ENCODE results near the gene DPYSL3.

DPYSL3 gene

DNA sequence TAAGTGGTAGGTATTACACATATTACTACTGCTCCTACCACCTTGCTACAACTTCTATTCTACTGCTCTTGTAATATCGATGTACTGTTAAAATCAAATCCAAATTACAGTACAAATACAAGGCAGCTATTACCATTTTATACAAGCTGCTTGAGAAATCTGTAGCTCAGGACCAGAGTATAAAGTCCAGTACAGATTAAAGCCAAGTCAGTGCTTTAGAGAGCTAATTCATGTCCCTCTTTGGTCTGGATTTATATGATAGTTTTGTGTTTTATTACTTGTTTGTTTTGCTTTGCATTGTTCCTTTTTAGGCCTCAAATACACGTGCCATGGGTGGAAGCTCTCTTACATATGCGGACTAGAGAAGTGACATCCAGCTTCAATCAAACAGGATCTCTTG is 75.8 kb downstream of the DPYSL3 start:
- no peak for DNase-seq

DNA sequence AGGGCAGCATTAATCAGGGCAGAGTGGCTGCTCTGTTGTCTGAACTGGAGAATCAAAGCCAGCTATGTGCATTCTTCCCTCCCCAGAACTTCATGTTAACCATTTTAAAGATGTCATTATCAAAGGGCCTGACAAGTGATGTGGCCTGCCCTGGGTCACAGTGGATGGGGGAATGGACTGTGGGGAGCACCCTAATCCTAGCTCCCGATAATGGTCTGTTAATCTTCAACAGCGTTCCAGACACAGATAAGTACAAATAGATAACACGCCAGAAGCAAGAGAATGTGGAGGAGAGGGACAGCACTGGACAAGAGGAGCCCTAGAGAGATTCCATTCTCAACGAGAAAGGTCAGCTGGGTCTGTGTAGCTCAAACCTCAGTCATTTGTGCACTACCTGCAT is 77.5 kb downstream of the DPYSL3 start:
- no peak for DNase-seq

GRCh38 chr5:147431586-147431985 is 78.3 kb downstream of the DPYSL3 start:
- no peak for DNase-seq

- no peak for DNase-seq
These were observed 79.2 kb downstream of the DPYSL3 start for GRCh38 chr5:147430628-147431027.

DNA sequence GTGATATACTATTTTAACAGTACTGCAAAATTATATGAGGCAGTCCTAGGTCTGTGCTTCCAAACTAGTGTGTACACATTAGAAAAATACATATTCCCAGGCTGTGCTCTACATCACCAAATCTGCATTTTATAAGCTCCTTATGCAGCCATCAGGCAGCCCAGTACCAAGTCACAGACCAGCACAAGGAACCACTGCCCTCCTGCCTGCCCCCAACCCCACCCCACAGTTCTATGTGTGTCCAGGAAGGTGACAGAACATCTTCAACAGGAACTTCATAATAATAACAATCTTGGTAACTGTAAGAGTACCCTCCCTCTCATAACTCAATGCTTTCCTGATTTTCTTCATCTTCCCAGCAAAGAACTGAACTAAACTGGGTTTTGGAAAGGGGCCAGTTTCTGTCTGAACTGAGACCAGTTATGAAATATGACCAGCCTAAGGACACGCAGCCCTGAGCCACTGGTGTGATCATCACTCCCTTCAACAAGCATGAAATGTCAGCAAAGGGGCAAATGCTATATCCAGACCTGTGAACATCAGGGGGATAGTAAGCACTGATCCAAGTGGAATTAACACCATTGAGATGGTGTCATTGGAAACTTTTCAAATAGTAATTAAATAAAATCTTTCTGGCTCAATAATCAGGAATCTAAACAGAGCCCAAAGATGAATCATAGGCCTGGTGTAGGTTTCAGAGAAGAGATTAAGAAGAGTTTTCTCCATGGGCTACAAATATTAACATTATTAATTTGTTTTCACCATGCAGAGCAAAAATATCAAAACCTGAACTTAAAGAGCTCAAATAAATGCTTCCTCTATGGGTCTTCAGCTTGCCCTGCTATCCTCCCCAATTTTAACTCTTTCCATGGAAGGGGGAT is 82.1 kb downstream of the DPYSL3 start:
- no peak for DNase-seq

GRCh38 chr5:147426640-147427327 is 83.1 kb downstream of the DPYSL3 start:
- no peak for DNase-seq

GRCh38 chr5:147418613-147419012 is 91.3 kb downstream of the DPYSL3 start:
- no peak for DNase-seq

- no peak for DNase-seq
These were observed 92.6 kb downstream of the DPYSL3 start for GRCh38 chr5:147417135-147417813.

GRCh38 chr5:147415651-147416050 is 94.2 kb downstream of the DPYSL3 start:
- no peak for DNase-seq

DNA sequence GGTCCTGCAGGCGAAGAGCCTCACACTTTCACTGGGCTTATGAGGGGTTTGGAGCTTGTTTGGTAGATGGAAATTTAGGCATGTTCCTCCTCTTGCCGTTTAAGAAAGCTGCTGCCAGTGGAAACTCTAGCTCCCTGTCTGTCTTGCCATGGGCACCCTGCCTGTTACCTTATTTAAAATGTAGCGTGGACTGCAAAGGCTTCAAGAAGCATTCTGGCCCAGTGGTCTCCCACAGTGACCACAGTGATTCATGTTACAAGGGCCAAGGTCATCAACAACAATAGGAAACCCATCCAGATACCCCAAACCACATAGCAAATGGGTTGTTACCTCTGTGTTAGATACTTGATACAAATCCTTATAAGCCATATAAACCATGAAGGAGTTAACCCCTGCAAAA is 96.6 kb downstream of the DPYSL3 start:
- no peak for DNase-seq

- DNase-seq = no peak
These were observed 97.3 kb downstream of the DPYSL3 start for GRCh38 chr5:147412561-147412960.

GRCh38 chr5:147411359-147412319 is 98.2 kb downstream of the DPYSL3 start:
- no peak for DNase-seq

- no peak for DNase-seq
These were observed 99.1 kb downstream of the DPYSL3 start for GRCh38 chr5:147410496-147411358.

DNA sequence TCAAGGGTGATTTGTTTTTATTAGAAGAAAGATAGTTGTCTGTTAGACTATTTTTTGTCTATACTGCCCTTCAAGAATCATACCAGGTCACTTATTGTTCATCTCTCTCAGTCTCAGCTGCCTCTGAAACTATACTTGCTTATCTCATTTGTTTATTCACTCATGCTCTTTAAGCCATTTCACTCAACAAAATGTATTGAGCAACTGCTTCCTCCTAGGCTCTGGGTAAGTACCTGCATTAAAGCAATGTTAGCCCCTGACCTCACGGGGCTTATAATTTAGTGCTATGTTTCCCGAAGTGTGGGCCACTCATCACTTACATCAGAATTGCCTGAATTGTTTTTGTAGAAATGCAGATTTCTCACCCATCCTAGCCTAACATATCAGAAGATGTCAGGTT is 100.9 kb downstream of the DPYSL3 start:
- no peak for DNase-seq

DNA sequence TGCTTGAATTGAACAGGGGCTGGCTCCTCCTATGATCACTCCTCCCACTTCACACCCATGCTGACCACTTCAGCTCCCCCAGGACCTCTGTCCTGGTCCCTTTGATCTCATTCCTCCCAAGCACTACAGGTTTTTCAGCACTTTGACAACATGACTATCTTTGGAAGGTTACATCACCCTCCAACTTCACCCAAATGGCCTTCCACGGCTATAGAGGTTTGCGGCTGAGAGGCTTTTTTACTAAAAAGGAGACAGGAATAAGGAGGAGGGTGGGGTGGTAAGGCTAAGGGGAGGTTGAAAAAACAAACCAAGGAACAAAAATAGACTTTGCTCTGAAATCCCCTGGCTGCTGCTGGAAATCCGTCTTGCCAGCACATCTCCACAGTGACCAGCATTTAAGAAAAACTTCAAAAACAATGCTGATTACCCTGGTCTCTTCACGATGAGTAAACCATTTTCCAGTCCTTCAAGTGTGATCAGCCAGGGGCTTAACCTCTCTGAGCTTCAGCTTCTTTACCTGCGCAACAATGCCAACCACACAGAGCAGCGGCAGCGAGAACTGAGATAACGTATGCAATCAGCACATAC is 102.7 kb downstream of the DPYSL3 start:
- no peak for DNase-seq

- DNase-seq = no peak
These were observed 103.2 kb downstream of the DPYSL3 start for GRCh38 chr5:147406636-147407035.

GRCh38 chr5:147404706-147405105 is 105.2 kb downstream of the DPYSL3 start:
- no peak for DNase-seq

DNA sequence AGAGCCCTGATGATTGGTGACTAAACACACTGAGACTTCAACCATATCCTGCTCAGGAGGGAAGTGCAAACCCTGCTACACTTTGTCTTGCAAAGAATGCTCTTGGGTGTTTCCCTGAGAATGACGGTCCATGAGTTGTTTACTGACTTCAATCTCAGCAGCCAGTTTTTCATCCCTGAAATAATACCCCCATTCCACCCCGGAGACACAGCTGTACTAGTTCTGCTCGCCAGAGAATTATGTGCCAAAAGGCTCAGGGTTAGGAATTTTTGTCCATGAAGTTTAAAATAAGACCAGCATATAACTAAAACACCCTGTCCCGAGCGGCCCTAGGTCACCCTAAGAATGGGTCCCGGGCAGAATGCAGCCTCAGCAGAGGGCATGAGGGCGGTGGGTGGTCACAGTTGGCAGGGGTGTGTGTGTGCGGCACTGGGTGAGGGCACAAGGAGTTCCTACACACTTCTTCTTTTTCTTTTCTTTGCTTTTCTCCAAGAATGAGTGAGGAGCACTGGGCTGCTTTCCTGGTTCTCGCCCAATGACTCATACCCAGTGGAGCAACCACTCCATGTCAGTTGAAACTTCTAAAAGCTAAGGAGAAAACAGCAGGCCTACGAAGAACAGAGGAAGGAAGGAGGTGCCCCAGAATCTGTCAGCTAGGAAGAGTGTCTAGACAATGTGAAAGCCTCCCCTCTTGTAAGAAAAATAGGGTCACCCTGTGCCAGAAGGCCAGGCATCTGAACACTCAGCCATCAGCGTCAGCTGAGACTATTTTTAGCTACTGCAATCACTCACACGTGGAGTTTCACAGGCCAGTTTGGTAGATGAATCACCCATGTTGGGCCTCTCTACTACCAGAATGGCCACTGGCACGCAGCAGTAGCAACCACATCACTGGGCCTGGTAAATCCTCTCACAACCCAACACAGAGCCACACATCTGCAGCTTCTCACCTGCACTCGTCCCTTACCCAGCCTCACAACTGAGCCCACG is 105.9 kb downstream of the DPYSL3 start:
- DNase-seq = no peak

DNA sequence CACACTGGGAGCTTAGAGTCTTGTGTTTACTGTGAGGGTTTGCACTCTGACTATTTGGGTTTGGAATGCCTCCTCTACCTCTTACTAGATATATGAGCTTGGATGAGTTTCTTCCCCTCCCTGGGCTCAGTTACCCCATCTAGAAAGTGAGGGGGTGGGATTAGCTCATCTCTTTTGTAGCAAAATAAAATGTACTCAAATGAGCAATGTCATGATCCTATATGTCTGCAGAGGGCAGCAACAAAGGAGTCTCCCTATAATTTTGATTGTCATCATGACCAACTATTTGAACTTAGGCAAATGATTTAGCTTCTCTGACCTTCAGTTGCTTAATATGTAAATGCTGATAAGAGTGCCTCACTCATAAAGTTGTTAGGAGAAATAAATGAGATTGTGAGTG is 109.0 kb downstream of the DPYSL3 start:
- no peak for DNase-seq
